ENCODE data around the gene JAZF1. TPM values are rescaled to one million over a fixed set of nuclear protein-coding genes. Genes with fewer than 3 reads are reported as not detected.

The JAZF1 gene
- total and polyA plus RNA-seq, 2 of the 4 experiments (the other 2 are of a cell fraction), result 8.4 to 10.5 TPM

GRCh38 chr7:28145090-28145626 lies 35.4 kb downstream of the JAZF1 start:
- Histone ChIP-seq H3K14ac (replicated peaks; ENCODE audit: low read depth, low read length) (no peak overlapping the region), H3K9ac (ENCODE audit: low read depth, low read length) (no peak overlapping the region), H2BK20ac (ENCODE audit: low read depth, low read length) (no peak overlapping the region), H3K4me3 (ENCODE audit: insufficient read depth, low read depth, low read length) (no peak overlapping the region), H4K91ac (ENCODE audit: insufficient read depth, low read depth, low read length) (no peak overlapping the region), H3K4ac (ENCODE audit: low read depth, low read length) (no peak overlapping the region), H3K36me3 (ENCODE audit: control insufficient read depth, insufficient read depth, low read length) (peaks cover 1% of the 10 kb centered on the region; the same call in 1 of the 2 replicates), H2AK5ac (ENCODE audit: low read depth, low read length) (no peak overlapping the region), H4K20me1 (ENCODE audit: insufficient read depth, low read length) (peaks cover 10% of the 10 kb centered on the region; the same call in 1 of the 2 replicates), H4K5ac (ENCODE audit: low read depth, low read length) (no peak overlapping the region), H3K27me3 (ENCODE audit: control insufficient read depth, insufficient read depth, low read length) (no peaks in the 10 kb centered on the region), H2AK9ac (replicated peaks; ENCODE audit: low read depth, low read length, poor library complexity) (no peak overlapping the region), H2BK15ac (ENCODE audit: low read depth, low read length) (no peak overlapping the region), H3K23ac (ENCODE audit: low read depth, low read length) (no peak overlapping the region), H3K27ac (ENCODE audit: insufficient read depth, low read length) (no peak overlapping the region), H3K18ac (ENCODE audit: low read depth, low read length) (peak overlapping the region; percentile 43; the same call in 1 of the 2 replicates), H2BK120ac (ENCODE audit: low read depth, low read length) (no peak overlapping the region), H2AFZ (replicated peaks; ENCODE audit: low read length, poor library complexity) (no peak overlapping the region), H3K9me1 (ENCODE audit: insufficient read depth, low read length) (peaks cover 13% of the 10 kb centered on the region), H2BK5ac (ENCODE audit: low read depth, low read length, poor library complexity, severe bottlenecking) (no peak overlapping the region), H3K4me1 (ENCODE audit: control insufficient read depth, insufficient read depth, low read length) (peaks cover 2% of the 10 kb centered on the region; the same call in 1 of the 2 replicates), H4K8ac (ENCODE audit: low read depth in 2 of 2, low read length in 2 of 2) (no peak overlapping the region), H3K56ac (ENCODE audit: extremely low read depth, insufficient read depth, low read length) (no peak overlapping the region), H3K4me2 (ENCODE audit: low read depth, low read length) (no peak overlapping the region), H3K79me1 (ENCODE audit: low read depth in 1 of 2, low read length in 2 of 2) (peaks cover 31 to 59% of the 10 kb centered on the region in 2 experiments), H3K9me3 (ENCODE audit: control insufficient read depth, insufficient read depth, low read length) (peaks cover 4% of the 10 kb centered on the region; the same call in 1 of the 2 replicates)
- WGBS, 2 experiments (ENCODE audit: extremely low coverage in 2 of 2, insufficient read length in 1 of 2), result no CpG with 5 or more reads among the region's 3 CpGs
- ATAC-seq (ENCODE audit: low read depth) (no peak), DNase-seq (no peak)
- BruUV-seq (replicated peaks), result no TSS peak
- intact Hi-C loops (cut with micrococcal nuclease), result no loop called here
- ChIA-PET POLR2A (ENCODE audit: unreplicated experiment) (no interaction called here), CTCF (no interaction called here)
- TF ChIP-seq MAZ (IDR thresholded peaks at IDR 0.05; ENCODE audit: borderline replicate concordance, low read depth, low read length) (no peak), FOS (IDR thresholded peaks at IDR 0.05; ENCODE audit: low read depth, low read length) (no peak), MAFK (IDR thresholded peaks at IDR 0.05; ENCODE audit: low read depth, low read length) (peak; percentile 91), ELK1 (IDR thresholded peaks at IDR 0.05; ENCODE audit: borderline replicate concordance, low read depth, low read length) (no peak), POLR2A (IDR thresholded peaks at IDR 0.05; ENCODE audit: low read depth, low read length) (no peak), RFX5 (IDR thresholded peaks at IDR 0.05; ENCODE audit: low read depth, low read length) (no peak)
- dilution Hi-C loops (cut with HindIII; ENCODE audit: low sequenced_read_pairs, unreplicated experiment), result no loop called here
- in situ Hi-C loops (cut with MboI; ENCODE audit: low sequenced_read_pairs), result no loop called here

Measured in IMR-90 (cell line).